HepG2 (cell line): ENCODE data around the gene C2orf42. TPM values are rescaled to one million over a fixed set of nuclear protein-coding genes. Genes with fewer than 3 reads are reported as not detected.

Experiments
- CENPT ChIP-seq: sonication (generic); formaldehyde crosslinking; IDR thresholded peaks from 2 replicates; pipeline ENCODE4 v1.8.0; 2022; ENCODE audit warnings: low read depth, mild to moderate bottlenecking, moderate library complexity, missing genetic modification reagents
- FOXP1 ChIP-seq, 2 experiments: fragments of 450-650 bp in 1 of 2; IDR thresholded peaks; 2 replicates each; pipeline ENCODE4 v1.6.1; 2017 to 2018; ENCODE audit warnings: antibody characterized with exemption in 1 of 2
- MEIS2 ChIP-seq: sonication (generic); formaldehyde crosslinking; IDR thresholded peaks from 2 replicates; pipeline ENCODE4 v1.9.0; 2021; ENCODE audit warnings: mild to moderate bottlenecking, missing genetic modification reagents
- MTF1 ChIP-seq: sonication (generic); formaldehyde crosslinking; IDR thresholded peaks from 2 replicates; pipeline ENCODE4 v1.5.0; 2020; ENCODE audit warnings: missing genetic modification reagents
- SOX13 ChIP-seq, 3 experiments: fragments of 450-650 bp in 1 of 3; sonication (generic) in 1 of 3; formaldehyde crosslinking in 1 of 3; IDR thresholded peaks in 2 of 3; conservative IDR thresholded peaks in 1 of 3; 2 replicates each; pipeline versions ENCODE4 v1.5.0 to v1.6.1; 2016 to 2020; ENCODE audit warnings: antibody characterized with exemption in 1 of 3, mild to moderate bottlenecking in 1 of 3, missing compliant biosample characterization in 1 of 3, missing genetic modification reagents in 1 of 3, moderate library complexity in 1 of 3
- TCF12 ChIP-seq, 2 experiments: fragments of 450-650 bp in 1 of 2; sonication (generic) in 1 of 2; formaldehyde crosslinking in 1 of 2; IDR thresholded peaks; 2 replicates each; pipeline versions ENCODE4 v1.6.1 to v1.8.0; 2017 to 2022; ENCODE audit warnings: antibody characterized with exemption in 1 of 2, mild to moderate bottlenecking in 1 of 2, missing genetic modification reagents in 1 of 2, moderate library complexity in 1 of 2
- ZBTB40 ChIP-seq, 2 experiments: fragments of 450-650 bp in 1 of 2; sonication (generic) in 1 of 2; formaldehyde crosslinking in 1 of 2; IDR thresholded peaks; 2 replicates each; pipeline versions ENCODE4 v1.6.1 to v1.8.0; 2016 to 2022; ENCODE audit warnings: antibody characterized with exemption in 1 of 2, mild to moderate bottlenecking in 1 of 2, missing genetic modification reagents in 1 of 2
- ZFY ChIP-seq: sonication (generic); formaldehyde crosslinking; IDR thresholded peaks from 2 replicates; pipeline ENCODE4 v1.4.0; 2020; ENCODE audit warnings: missing genetic modification reagents
- ZNF20 ChIP-seq: sonication (generic); formaldehyde crosslinking; IDR thresholded peaks from 2 replicates; pipeline ENCODE4 v1.4.0; 2020; ENCODE audit warnings: mild to moderate bottlenecking, moderate library complexity, missing genetic modification reagents
- ZNF446 ChIP-seq: sonication (generic); formaldehyde crosslinking; IDR thresholded peaks from 2 replicates; pipeline ENCODE4 v1.5.0; 2020; ENCODE audit warnings: mild to moderate bottlenecking, missing genetic modification reagents
- ZNF784 ChIP-seq: sonication (generic); formaldehyde crosslinking; IDR thresholded peaks from 2 replicates; pipeline ENCODE4 v1.5.1; 2020; ENCODE audit warnings: missing genetic modification reagents, mild to moderate bottlenecking, borderline replicate concordance
- ZSCAN29 ChIP-seq: sonication (generic); formaldehyde crosslinking; conservative IDR thresholded peaks from 2 replicates; pipeline ENCODE4 v1.4.0; 2020; ENCODE audit warnings: mild to moderate bottlenecking, missing genetic modification reagents
- ZUFSP ChIP-seq: sonication (generic); formaldehyde crosslinking; IDR thresholded peaks from 2 replicates; pipeline ENCODE4 v1.9.0; 2021; ENCODE audit warnings: missing genetic modification reagents, mild to moderate bottlenecking, borderline replicate concordance
- polyA plus RNA-seq, 8 experiments: library from polyadenylated mRNA; depleted of rRNA in 3 of 8; stranded (reverse) in 7 of 8; unstranded in 1 of 8; fragments of >200 nt; fragmentation: Illumina TruSeq in 4 of 8; extraction: Trizol in 4 of 8; gene quantifications; 2 replicates each; pipeline versions ENCODE4 v1.2.1 to v1.2.3, GENCODE V29; 2011 to 2016; ENCODE audit warnings: low read depth in 4 of 8, missing spikeins in 1 of 8, mixed read lengths in 1 of 8; ENCODE audit not compliant: insufficient read depth in 1 of 8
- total RNA-seq, 5 experiments: library from RNA; depleted of rRNA; stranded (reverse); fragments of >200 nt; fragmentation: Illumina TruSeq; extraction: Trizol; gene quantifications; 2 replicates each; pipeline ENCODE4 v1.2.3, GENCODE V29; 2016; ENCODE audit warnings: low read depth in 1 of 5

The C2orf42 gene
- total and polyA plus RNA-seq, 2 of the 13 experiments (the other 11 are each of a cell fraction or from before 2014, with no cell fraction given) = 9.3 to 9.9 TPM

- TF ChIP-seq ZNF784 (no peak), ZNF20 (CRISPR knock-in tag) (peak; percentile 68; the same call in 1 of the 2 replicates), TCF12 (IDR thresholded peaks at IDR 0.05) (no peak), TCF12 (CRISPR knock-in tag; IDR thresholded peaks at IDR 0.05) (no peak), SOX13 (IDR thresholded peaks at IDR 0.05) (no peak), SOX13 (CRISPR knock-in tag; conservative IDR thresholded peaks at IDR 0.05 in 1 of 2, IDR thresholded peaks at IDR 0.05 in 1 of 2) (peak in 1 of 2 experiments; percentile 8; a peak in 1 of 4 replicates), ZSCAN29 (CRISPR knock-in tag) (peak; percentile 74; the same call in 1 of the 2 replicates), FOXP1 (IDR thresholded peaks at IDR 0.05) (no peak), FOXP1 (CRISPR knock-in tag; IDR thresholded peaks at IDR 0.05) (no peak), CENPT (CRISPR knock-in tag) (no peak), ZBTB40 (IDR thresholded peaks at IDR 0.05) (no peak), ZBTB40 (CRISPR knock-in tag; IDR thresholded peaks at IDR 0.05) (no peak), ZFY (CRISPR knock-in tag) (peak; percentile 80), ZNF446 (no peak), ZUFSP (CRISPR knock-in tag) (no peak), MTF1 (no peak), MEIS2 (0 out of 2 replicates have a peak, but pooled peaks have one; percentile 42)
These were observed 58.3 kb downstream of the C2orf42 start (continued) for GRCh38 chr2:70132244-70133126.
